Upper lobe of left lung (tissue), 6 donors: ENCODE results near the gene OR4D1. TPM values are rescaled to one million over a fixed set of nuclear protein-coding genes. Genes with fewer than 3 reads are reported as not detected.

ENCODE experiments used
- ATAC-seq, 2 donors: fragments of 200-7000 bp; cut with Tn5 transposase; one replicate each; pipeline ENCODE4 v1.9.1; 2022; ENCODE audit warnings: mild to moderate bottlenecking in 2 of 2, moderate library complexity in 2 of 2; ENCODE audit not compliant: low FRiP score in 2 of 2
- DNase-seq, 2 donors: peaks; one replicate each; pipeline ENCODE4 v3.0.0-alpha.2; 2019 to 2020
- H3K27ac ChIP-seq, 4 donors: fragments of 200-600 bp; sonication (generic); one replicate each; pipeline ENCODE4 v1.5.1; 2016 to 2019
- H3K27me3 ChIP-seq, 4 donors: fragments of 200-600 bp; sonication (generic); one replicate each; pipeline ENCODE4 v1.5.1; 2017 to 2019
- H3K36me3 ChIP-seq, 4 donors: fragments of 200-600 bp; sonication (generic); one replicate each; pipeline ENCODE4 v1.5.1; 2016 to 2019
- H3K4me1 ChIP-seq, 4 donors: fragments of 200-600 bp; sonication (generic); one replicate each; pipeline ENCODE4 v1.5.1; 2018 to 2019
- H3K4me3 ChIP-seq, 4 donors: fragments of 200-600 bp; sonication (generic); one replicate each; pipeline ENCODE4 v1.5.1; 2017 to 2019; ENCODE audit warnings: mild to moderate bottlenecking in 2 of 4, moderate library complexity in 1 of 4
- H3K9me3 ChIP-seq, 4 donors: fragments of 200-600 bp; sonication (generic); one replicate each; pipeline ENCODE4 v1.5.1; 2018 to 2019
- CTCF ChIP-seq, 6 experiments: fragments of 450-650 bp in 4 of 6; fragments of 200-600 bp in 2 of 6; sonication (generic) in 2 of 6; IDR thresholded peaks; one replicate each; pipeline ENCODE4 v1.5.1; 2016 to 2019; ENCODE audit warnings: antibody characterized with exemption in 6 of 6
- EP300 ChIP-seq, 4 donors: sonication (generic); formaldehyde crosslinking; IDR thresholded peaks; one replicate each; pipeline ENCODE4 v1.5.1; 2017; ENCODE audit warnings: antibody characterized with exemption in 4 of 4, control low read depth in 2 of 4
- POLR2A ChIP-seq, 4 donors: fragments of 450-650 bp; IDR thresholded peaks; one replicate each; pipeline ENCODE4 v1.5.1; 2016 to 2017; ENCODE audit warnings: antibody characterized with exemption in 4 of 4, mild to moderate bottlenecking in 2 of 4
- POLR2AphosphoS5 ChIP-seq, 2 donors: sonication (generic); formaldehyde crosslinking; IDR thresholded peaks; one replicate each; pipeline ENCODE4 v1.5.1; 2017; ENCODE audit warnings: antibody characterized with exemption in 2 of 2
- WGBS, 2 donors: methylation state at CpG; one replicate each; pipeline ENCODE4 v1.1.5; 2017 to 2018; 5-methylcytosine and 5-hydroxymethylcytosine counted together
- total RNA-seq, 6 donors: library from RNA; depleted of rRNA in 4 of 6; stranded (reverse); fragments of >200 nt in 4 of 6; gene quantifications; one replicate each; pipeline versions ENCODE4 v1.1.0 to v1.2.1, GENCODE V29; 2016 to 2021
- donor health status: DM: no; HTN: no; CAD: no; lungs with moderate emphysema.
- donor health status: DM: no; HTN: yes; CAD: no; lungs with severe emphysema.

The OR4D1 gene
- total RNA-seq, 6 donors from 2014 or later = not detected

GRCh38 chr17:58110012-58110411, 38.2 kb upstream of the OR4D1 start:
- H3K4me3 ChIP-seq = no peak overlapping the region
- H3K27ac ChIP-seq = no peak overlapping the region
- H3K9me3 ChIP-seq = no peaks in the 10 kb centered on the region
- peaks cover 0 to 5% (median 0%) of the 10 kb centered on the region in 4 donors for H3K4me1 ChIP-seq
- no peaks in the 10 kb centered on the region for H3K27me3 ChIP-seq
- DNase-seq (no peak), ATAC-seq (no peak)
- TF ChIP-seq EP300 (IDR thresholded peaks at IDR 0.05) (no peak), CTCF (IDR thresholded peaks at IDR 0.05) (no peak), POLR2A (IDR thresholded peaks at IDR 0.05) (no peak), POLR2AphosphoS5 (IDR thresholded peaks at IDR 0.05) (no peak)
- WGBS, 2 donors = 69 to 78% methylated on average over 5 of the region's 5 CpGs
- H3K36me3 ChIP-seq = no peaks in the 10 kb centered on the region

- ATAC-seq (no peak), DNase-seq (no peak)
- peaks cover 0 to 5% (median 0%) of the 10 kb centered on the region in 4 donors for H3K4me1 ChIP-seq
- H3K9me3 ChIP-seq = no peaks in the 10 kb centered on the region
- H3K27ac ChIP-seq = no peak overlapping the region
- no peaks in the 10 kb centered on the region for H3K27me3 ChIP-seq
- TF ChIP-seq POLR2A (IDR thresholded peaks at IDR 0.05) (no peak), CTCF (IDR thresholded peaks at IDR 0.05) (no peak), POLR2AphosphoS5 (IDR thresholded peaks at IDR 0.05) (no peak), EP300 (IDR thresholded peaks at IDR 0.05) (no peak)
- H3K4me3 ChIP-seq = no peak overlapping the region
- WGBS, 2 donors = 62 to 74% methylated on average over 3 of the region's 3 CpGs
- no peaks in the 10 kb centered on the region for H3K36me3 ChIP-seq
Measured at GRCh38 chr17:58111676-58112075, 36.5 kb upstream of the OR4D1 start.

- Histone ChIP-seq H3K4me3 (no peak overlapping the region), H3K27ac (no peak overlapping the region), H3K4me1 (peaks cover 0 to 5% (median 0%) of the 10 kb centered on the region in 4 donors), H3K36me3 (no peaks in the 10 kb centered on the region), H3K27me3 (no peaks in the 10 kb centered on the region), H3K9me3 (no peaks in the 10 kb centered on the region)
- ATAC-seq (peak; percentile 87 to 92), DNase-seq (peak in 1 of 2 donors; percentile 74)
- TF ChIP-seq CTCF (IDR thresholded peaks at IDR 0.05) (peak; percentile 90 to 95 (median 93)), POLR2AphosphoS5 (IDR thresholded peaks at IDR 0.05) (no peak)
- 29 to 36% methylated on average over 17 of the region's 17 CpGs for WGBS, 2 donors
Measured at GRCh38 chr17:58112970-58113631, 35.1 kb upstream of the OR4D1 start.

- Histone ChIP-seq H3K4me1 (peaks cover 0 to 5% (median 0%) of the 10 kb centered on the region in 4 donors), H3K9me3 (no peaks in the 10 kb centered on the region), H3K36me3 (no peaks in the 10 kb centered on the region), H3K4me3 (no peak overlapping the region), H3K27ac (no peak overlapping the region), H3K27me3 (no peaks in the 10 kb centered on the region)
- DNase-seq = no peak
- ATAC-seq = no peak
- TF ChIP-seq POLR2A (IDR thresholded peaks at IDR 0.05) (no peak), POLR2AphosphoS5 (IDR thresholded peaks at IDR 0.05) (no peak), CTCF (IDR thresholded peaks at IDR 0.05) (no peak), EP300 (IDR thresholded peaks at IDR 0.05) (no peak)
- WGBS, 2 donors = 82 to 84% methylated on average over 4 of the region's 4 CpGs
Measured at GRCh38 chr17:58113947-58114346, 34.2 kb upstream of the OR4D1 start.

GRCh38 chr17:58117382-58117781, 30.8 kb upstream of the OR4D1 start:
- DNase-seq (no peak), ATAC-seq (no peak)
- Histone ChIP-seq H3K9me3 (no peaks in the 10 kb centered on the region), H3K4me3 (no peak overlapping the region), H3K27ac (no peak overlapping the region), H3K27me3 (no peaks in the 10 kb centered on the region), H3K4me1 (peaks cover 0 to 5% (median 0%) of the 10 kb centered on the region in 4 donors), H3K36me3 (no peaks in the 10 kb centered on the region)
- no peak for TF ChIP-seq CTCF (IDR thresholded peaks at IDR 0.05)
- TF ChIP-seq POLR2AphosphoS5 (IDR thresholded peaks at IDR 0.05) = no peak
- TF ChIP-seq POLR2A (IDR thresholded peaks at IDR 0.05) = no peak
- no peak for TF ChIP-seq EP300 (IDR thresholded peaks at IDR 0.05)
- 91% methylated on average over 5 of the region's 5 CpGs for WGBS, 2 donors
